Thyroid gland (tissue), 4 donors: ENCODE measurements around the gene TANGO2. TPM values are rescaled to one million over a fixed set of nuclear protein-coding genes. Genes with fewer than 3 reads are reported as not detected.

Source experiments
- DNase-seq, 2 donors: peaks; one replicate each; pipeline ENCODE4 v3.0.0-alpha.2; 2019
- H3K27ac ChIP-seq, 3 donors: fragments of 200-600 bp; sonication (generic); 1 replicate in 2 of 3; 2 replicates in 1 of 3; pipeline ENCODE4 v1.5.1; 2016 to 2019; ENCODE audit warnings: mild to moderate bottlenecking in 1 of 3, moderate library complexity in 1 of 3
- H3K27me3 ChIP-seq: fragments of 200-600 bp; sonication (generic); one replicate; pipeline ENCODE4 v1.5.1; 2019
- H3K36me3 ChIP-seq, 2 donors: fragments of 200-600 bp; sonication (generic); one replicate each; pipeline ENCODE4 v1.5.1; 2016 to 2019
- H3K4me1 ChIP-seq, 2 donors: fragments of 200-600 bp; sonication (generic); one replicate each; pipeline ENCODE4 v1.5.1; 2017 to 2019
- H3K4me3 ChIP-seq, 3 donors: fragments of 200-600 bp; sonication (generic); replicated peaks in 1 of 3; 1 replicate in 2 of 3; 2 replicates in 1 of 3; pipeline ENCODE4 v1.5.1; 2016; ENCODE audit warnings: mild to moderate bottlenecking in 1 of 3
- H3K9me3 ChIP-seq: fragments of 200-600 bp; sonication (generic); one replicate; pipeline ENCODE4 v1.5.1; 2017
- CTCF ChIP-seq, 6 experiments: fragments of 200-600 bp in 3 of 6; fragments of 450-650 bp in 3 of 6; sonication (generic) in 3 of 6; IDR thresholded peaks; one replicate each; pipeline ENCODE4 v1.5.1; 2016 to 2019; ENCODE audit warnings: antibody characterized with exemption in 6 of 6, mild to moderate bottlenecking in 2 of 6, inconsistent platforms in 1 of 6, moderate library complexity in 1 of 6
- POLR2A ChIP-seq, 2 donors: fragments of 450-650 bp; IDR thresholded peaks; one replicate each; pipeline ENCODE4 v1.6.1; 2017; ENCODE audit warnings: antibody characterized with exemption in 2 of 2, mild to moderate bottlenecking in 2 of 2, moderate library complexity in 1 of 2
- WGBS, 2 donors: methylation state at CpG; one replicate each; pipeline ENCODE4 v1.1.5; 2017; 5-methylcytosine and 5-hydroxymethylcytosine counted together
- intact Hi-C: fragments of 100-400 bp; cut with DNase I; formaldehyde crosslinking; loops from one replicate; pipeline ENCODE4 v1.15.1; 2023
- total RNA-seq, 4 donors: library from RNA; depleted of rRNA; stranded (reverse); fragments of >200 nt; gene quantifications; one replicate each; pipeline ENCODE4 v1.2.3, GENCODE V29; 2016

The TANGO2 gene
- total RNA-seq, 4 donors from 2014 or later, result 50.3 to 82.7 (median 65.2) TPM

- TF ChIP-seq POLR2A (IDR thresholded peaks at IDR 0.05), result no peak
- TF ChIP-seq CTCF (IDR thresholded peaks at IDR 0.05), result no peak
- intact Hi-C loops, result no loop called here
- no peak overlapping the region for H3K4me3 ChIP-seq
- WGBS, 2 donors, result 50 to 75% methylated on average over 2 of the region's 2 CpGs
- H3K4me1 ChIP-seq, result peaks cover 47 to 74% of the 10 kb centered on the region in 2 donors
- H3K27ac ChIP-seq, result peak overlapping the region; percentile 86 to 97 (median 91)
- no peaks in the 10 kb centered on the region for H3K36me3 ChIP-seq
- no peak for DNase-seq
- no peaks in the 10 kb centered on the region for H3K9me3 ChIP-seq
- H3K27me3 ChIP-seq, result no peaks in the 10 kb centered on the region
These were observed 30.7 kb upstream of the TANGO2 start for GRCh38 chr22:19990188-19990587.

GRCh38 chr22:19990609-19991394, 30.1 kb upstream of the TANGO2 start:
- intact Hi-C loops, result no loop called here
- DNase-seq, result peak; percentile 29 to 47
- peak overlapping the region; percentile 86 to 97 (median 91) for H3K27ac ChIP-seq
- H3K4me1 ChIP-seq, result peaks cover 46 to 74% of the 10 kb centered on the region in 2 donors
- TF ChIP-seq CTCF (IDR thresholded peaks at IDR 0.05) (no peak), POLR2A (IDR thresholded peaks at IDR 0.05) (no peak)
- no peaks in the 10 kb centered on the region for H3K27me3 ChIP-seq
- H3K36me3 ChIP-seq, result no peaks in the 10 kb centered on the region
- H3K4me3 ChIP-seq, result no peak overlapping the region
- H3K9me3 ChIP-seq, result no peaks in the 10 kb centered on the region
- WGBS, 2 donors, result 77 to 83% methylated on average over 11 to 15 of the region's 20 CpGs

- Histone ChIP-seq H3K9me3 (no peaks in the 10 kb centered on the region), H3K4me1 (peaks cover 44 to 74% of the 10 kb centered on the region in 2 donors), H3K4me3 (no peak overlapping the region), H3K27me3 (no peaks in the 10 kb centered on the region), H3K36me3 (no peaks in the 10 kb centered on the region), H3K27ac (peak overlapping the region; percentile 86 to 97 (median 91))
- intact Hi-C loops, result no loop called here
- peak; percentile 86 to 88 for DNase-seq
- TF ChIP-seq POLR2A (IDR thresholded peaks at IDR 0.05), result no peak
- no peak for TF ChIP-seq CTCF (IDR thresholded peaks at IDR 0.05)
These were observed 29.6 kb upstream of the TANGO2 start for GRCh38 chr22:19991395-19991644.

- intact Hi-C loops, result no loop called here
- Histone ChIP-seq H3K27ac (peak overlapping the region; percentile 86 to 97 (median 91)), H3K27me3 (no peaks in the 10 kb centered on the region), H3K36me3 (no peaks in the 10 kb centered on the region), H3K4me3 (no peak overlapping the region), H3K4me1 (peaks cover 43 to 79% of the 10 kb centered on the region in 2 donors), H3K9me3 (no peaks in the 10 kb centered on the region)
- peak; percentile 95 for DNase-seq
- WGBS, 2 donors, result 60 to 63% methylated on average over 13 to 15 of the region's 23 CpGs
- TF ChIP-seq CTCF (IDR thresholded peaks at IDR 0.05) (peak in 2 of 6 experiments; percentile 9 to 14), POLR2A (IDR thresholded peaks at IDR 0.05) (no peak)
These were observed 29.1 kb upstream of the TANGO2 start for GRCh38 chr22:19991645-19992451.

- H3K36me3 ChIP-seq, result no peaks in the 10 kb centered on the region
- no peaks in the 10 kb centered on the region for H3K27me3 ChIP-seq
- no peak for DNase-seq
- H3K9me3 ChIP-seq, result no peaks in the 10 kb centered on the region
- H3K4me1 ChIP-seq, result peaks cover 43 to 82% of the 10 kb centered on the region in 2 donors
- H3K4me3 ChIP-seq, result no peak overlapping the region
- TF ChIP-seq POLR2A (IDR thresholded peaks at IDR 0.05), result no peak
- no peak for TF ChIP-seq CTCF (IDR thresholded peaks at IDR 0.05)
- 97 to 98% methylated on average over 4 to 7 of the region's 7 CpGs for WGBS, 2 donors
- intact Hi-C loops, result no loop called here
- peak overlapping the region; percentile 86 to 97 (median 91) for H3K27ac ChIP-seq
These were observed 28.4 kb upstream of the TANGO2 start for GRCh38 chr22:19992481-19992911.
